Heart left ventricle (tissue), 16 donors: Measurements from ENCODE around the gene KLHDC10. TPM values are rescaled to one million over a fixed set of nuclear protein-coding genes. Genes with fewer than 3 reads are reported as not detected.
"Not testable (repeated sequence)": the region's sequence is repeated elsewhere in the genome, so short reads cannot be mapped to it uniquely, and the experiment has no call there.

Experiments used
- ATAC-seq, 4 donors: fragments of 200-7000 bp; cut with Tn5 transposase; one replicate each; pipeline ENCODE4 v1.9.1; 2020 to 2022; ENCODE audit warnings: moderate library complexity in 4 of 4, mild to moderate bottlenecking in 3 of 4, moderate number of reproducible peaks in 1 of 4
- DNase-seq, 5 donors: peaks; one replicate each; pipeline ENCODE4 v3.0.0-alpha.2; 2020
- H3K27ac ChIP-seq, 12 donors: fragments of 200-600 bp; sonication (generic) in 4 of 12; one replicate each; pipeline versions ENCODE4 v1.5.0 to v1.8.0; 2016 to 2022; ENCODE audit warnings: mild to moderate bottlenecking in 2 of 12
- H3K27me3 ChIP-seq, 9 donors: fragments of 200-600 bp; sonication (generic) in 2 of 9; one replicate each; pipeline versions ENCODE4 v1.5.1 to v1.8.0; 2016 to 2022; ENCODE audit warnings: mild to moderate bottlenecking in 3 of 9
- H3K36me3 ChIP-seq, 9 donors: fragments of 200-600 bp; sonication (generic) in 2 of 9; one replicate each; pipeline versions ENCODE4 v1.5.0 to v1.8.0; 2018 to 2022; ENCODE audit warnings: mild to moderate bottlenecking in 2 of 9
- H3K4me1 ChIP-seq, 12 donors: fragments of 200-600 bp; sonication (generic) in 4 of 12; one replicate each; pipeline versions ENCODE4 v1.5.0 to v1.8.0; 2016 to 2022; ENCODE audit warnings: mild to moderate bottlenecking in 3 of 12
- H3K4me3 ChIP-seq, 12 donors: fragments of 200-600 bp; sonication (generic) in 4 of 12; one replicate each; pipeline versions ENCODE4 v1.5.0 to v1.8.0; 2017 to 2022; ENCODE audit warnings: mild to moderate bottlenecking in 9 of 12, moderate library complexity in 4 of 12
- H3K9me3 ChIP-seq, 12 donors: fragments of 200-600 bp; sonication (generic) in 4 of 12; one replicate each; pipeline versions ENCODE4 v1.5.0 to v1.8.0; 2016 to 2022; ENCODE audit warnings: mild to moderate bottlenecking in 1 of 12
- POLR2A ChIP-seq, 2 donors: fragments of 450-650 bp; IDR thresholded peaks; one replicate each; pipeline ENCODE4 v1.6.1; 2017; ENCODE audit warnings: antibody characterized with exemption in 2 of 2, mild to moderate bottlenecking in 2 of 2, moderate library complexity in 2 of 2
- WGBS, 4 donors: extraction: QIAGEN DNeasy Blood & Tissue Kit in 2 of 4; methylation state at CpG; one replicate each; pipeline versions ENCODE4 v1.1.5 to v1.1.7; 2013 to 2018; 5-methylcytosine and 5-hydroxymethylcytosine counted together
- intact Hi-C, 10 donors: fragments of 100-400 bp; cut with DNase I; formaldehyde crosslinking; loops; one replicate each; pipeline versions ENCODE4 v1.11.1 to v1.14.2; 2022
- polyA plus RNA-seq, 2 donors: library from polyadenylated mRNA; stranded (reverse); fragments of 200-250 nt; gene quantifications; one replicate each; pipeline ENCODE4 v1.2.3, GENCODE V29; 2013
- total RNA-seq, 9 donors: library from RNA; depleted of rRNA in 2 of 9; stranded (reverse); fragments of >200 nt in 2 of 9; fragmentation: NEBNext Ultra II Directional in 3 of 9; extraction: Animal tissue kit (Norgen Biotek cat#: 25700) in 3 of 9; gene quantifications; one replicate each; pipeline versions ENCODE4 v1.1.0 to v1.2.4, GENCODE V29; 2016 to 2023
- TF ChIP-seq, protein P1 (sequence below), 12 donors: fragments of 200-600 bp; sonication (generic) in 4 of 12; IDR thresholded peaks; one replicate each; pipeline versions ENCODE4 v1.5.0 to v1.8.0; 2018 to 2022; ENCODE audit warnings: antibody characterized with exemption in 12 of 12, mild to moderate bottlenecking in 5 of 12
- donor health status: ischemic (EF 13 %, LVEDD 7.1; RV severe dilation, severe dysfunction).
- donor health status: healthy with polysubstance abuse.
- donor health status: DM: no; HTN: yes; CAD: no.
- donor health status: DM: no; HTN: no; CAD: no.
- donor health status: ischemic (EF 25% LVEDD 6.9; RV normal size, moderate dysfunction).
- donor health status: ischemic (EF 25% LVEDD 5.7; RV mildly dilated, moderate dysfunction).
- donor health status: healthy.
- donor health status: DM: yes; HTN: yes; CAD: no.
- donor health status: ischemic (EF 35%, LVEDD 5.7; RV mildly dilated, moderate dysfunction).
- donor health status: nonischemic (EF 11% LVEDD 7.7; RV severe dilation, severe dysfunction).
- donor health status: DM: yes; HTN: yes; CAD: no.
- donor health status: PGD.
- donor health status: ischemic (EF 29% LVEDD 5.4; RV normal size, mild dysfunction).
- donor health status: nonischemic (EF 23%, LVEDD 6.1; RV moderate dilation, normal function).

KLHDC10 gene
- total and polyA plus RNA-seq, 11 donors, result 7.0 to 32.6 (median 26.4) TPM

DNA sequence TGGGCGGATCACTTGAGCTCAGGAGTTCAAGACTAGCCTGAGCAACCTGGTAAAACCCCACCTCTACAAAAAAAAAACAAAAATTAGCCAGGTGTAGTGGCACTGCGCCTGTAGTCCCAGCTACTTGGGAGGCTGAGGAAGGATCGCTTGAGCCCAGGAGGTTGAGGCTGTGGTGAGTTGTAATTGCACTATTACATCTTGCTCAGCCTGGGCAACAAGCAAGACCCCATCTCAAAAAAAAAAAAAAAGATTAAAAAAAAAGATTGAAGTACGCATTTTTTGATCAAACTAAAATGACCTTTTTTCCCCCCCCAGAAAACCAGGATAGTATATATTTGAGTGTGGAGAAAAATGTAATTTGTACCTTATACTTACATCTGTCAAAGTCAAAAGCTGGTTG lies 29.8 kb upstream of the KLHDC10 start:
- Histone ChIP-seq H3K4me3 (no peak overlapping the region), H3K27ac (no peak overlapping the region), H3K9me3 (no peaks in the 10 kb centered on the region), H3K4me1 (no peaks in the 10 kb centered on the region), H3K27me3 (no peaks in the 10 kb centered on the region), H3K36me3 (peaks cover 0 to 100% (median 94%) of the 10 kb centered on the region in 9 donors)
- intact Hi-C loops, result no loop called here
- TF ChIP-seq, protein P1, sequence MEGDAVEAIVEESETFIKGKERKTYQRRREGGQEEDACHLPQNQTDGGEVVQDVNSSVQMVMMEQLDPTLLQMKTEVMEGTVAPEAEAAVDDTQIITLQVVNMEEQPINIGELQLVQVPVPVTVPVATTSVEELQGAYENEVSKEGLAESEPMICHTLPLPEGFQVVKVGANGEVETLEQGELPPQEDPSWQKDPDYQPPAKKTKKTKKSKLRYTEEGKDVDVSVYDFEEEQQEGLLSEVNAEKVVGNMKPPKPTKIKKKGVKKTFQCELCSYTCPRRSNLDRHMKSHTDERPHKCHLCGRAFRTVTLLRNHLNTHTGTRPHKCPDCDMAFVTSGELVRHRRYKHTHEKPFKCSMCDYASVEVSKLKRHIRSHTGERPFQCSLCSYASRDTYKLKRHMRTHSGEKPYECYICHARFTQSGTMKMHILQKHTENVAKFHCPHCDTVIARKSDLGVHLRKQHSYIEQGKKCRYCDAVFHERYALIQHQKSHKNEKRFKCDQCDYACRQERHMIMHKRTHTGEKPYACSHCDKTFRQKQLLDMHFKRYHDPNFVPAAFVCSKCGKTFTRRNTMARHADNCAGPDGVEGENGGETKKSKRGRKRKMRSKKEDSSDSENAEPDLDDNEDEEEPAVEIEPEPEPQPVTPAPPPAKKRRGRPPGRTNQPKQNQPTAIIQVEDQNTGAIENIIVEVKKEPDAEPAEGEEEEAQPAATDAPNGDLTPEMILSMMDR (IDR thresholded peaks at IDR 0.05), result no peak
- TF ChIP-seq POLR2A (IDR thresholded peaks at IDR 0.05), result no peak
- 96 to 97% (median 96%) methylated on average over 4 of the region's 4 CpGs for WGBS, 4 donors
- no peak for ATAC-seq
- DNase-seq, result no peak

- Histone ChIP-seq H3K27me3 (no peaks in the 10 kb centered on the region), H3K9me3 (no peaks in the 10 kb centered on the region), H3K4me3 (no peak overlapping the region), H3K36me3 (peaks cover 0 to 53% (median 43%) of the 10 kb centered on the region in 9 donors), H3K4me1 (peaks cover 0 to 22% (median 9%) of the 10 kb centered on the region in 12 donors), H3K27ac (no peak overlapping the region)
- WGBS, 4 donors, result 56 to 64% (median 61%) methylated on average over 4 of the region's 4 CpGs
- TF ChIP-seq, protein P1 (IDR thresholded peaks at IDR 0.05), result no peak
- no peak for TF ChIP-seq POLR2A (IDR thresholded peaks at IDR 0.05)
- DNase-seq (no peak), ATAC-seq (no peak)
- intact Hi-C loops, result no loop called here
These were observed 22.5 kb upstream of the KLHDC10 start for GRCh38 chr7:130047831-130048230.

DNA sequence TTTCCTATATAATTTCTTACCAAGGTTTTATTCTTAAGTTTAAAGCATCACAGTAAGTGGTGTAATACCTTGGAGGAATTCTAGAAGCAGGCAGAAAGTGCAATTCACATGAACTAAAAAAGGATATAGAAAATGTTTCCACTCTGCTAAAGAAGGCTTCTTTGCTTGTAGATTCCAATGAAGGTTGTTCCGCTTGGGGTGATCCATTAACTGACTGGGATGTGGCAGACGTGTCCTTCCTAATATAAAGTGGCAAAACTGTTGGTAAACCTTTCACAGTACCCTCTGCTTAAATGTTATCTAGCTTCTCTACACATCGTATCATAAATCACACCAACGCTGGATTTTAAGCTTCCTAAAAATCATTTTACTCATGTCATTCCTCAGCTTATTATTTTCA lies 21.4 kb upstream of the KLHDC10 start:
- no peak for TF ChIP-seq POLR2A (IDR thresholded peaks at IDR 0.05)
- TF ChIP-seq, protein P1 (IDR thresholded peaks at IDR 0.05), result no peak
- DNase-seq (no peak), ATAC-seq (no peak)
- H3K4me1 ChIP-seq, result peaks cover 0 to 22% (median 9%) of the 10 kb centered on the region in 12 donors
- no peaks in the 10 kb centered on the region for H3K27me3 ChIP-seq
- H3K36me3 ChIP-seq, result peaks cover 0 to 42% (median 33%) of the 10 kb centered on the region in 9 donors
- WGBS, 4 donors, result 88 to 93% (median 89%) methylated on average over 4 of the region's 4 CpGs
- no peaks in the 10 kb centered on the region for H3K9me3 ChIP-seq
- no peak overlapping the region for H3K27ac ChIP-seq
- H3K4me3 ChIP-seq, result no peak overlapping the region
- intact Hi-C loops, result no loop called here

- intact Hi-C loops, ATAC-seq, DNase-seq, H3K27me3 ChIP-seq, H3K9me3 ChIP-seq, H3K27ac ChIP-seq, H3K4me3 ChIP-seq: not testable (repeated sequence)
- peaks cover 0 to 12% (median 1%) of the 10 kb centered on the region in 9 donors for H3K36me3 ChIP-seq
- 96 to 98% (median 97%) methylated on average over 15 of the region's 15 CpGs for WGBS, 4 donors
- peaks cover 0 to 22% (median 9%) of the 10 kb centered on the region in 12 donors for H3K4me1 ChIP-seq
These were observed 18.1 kb upstream of the KLHDC10 start for GRCh38 chr7:130052250-130052649.

DNA sequence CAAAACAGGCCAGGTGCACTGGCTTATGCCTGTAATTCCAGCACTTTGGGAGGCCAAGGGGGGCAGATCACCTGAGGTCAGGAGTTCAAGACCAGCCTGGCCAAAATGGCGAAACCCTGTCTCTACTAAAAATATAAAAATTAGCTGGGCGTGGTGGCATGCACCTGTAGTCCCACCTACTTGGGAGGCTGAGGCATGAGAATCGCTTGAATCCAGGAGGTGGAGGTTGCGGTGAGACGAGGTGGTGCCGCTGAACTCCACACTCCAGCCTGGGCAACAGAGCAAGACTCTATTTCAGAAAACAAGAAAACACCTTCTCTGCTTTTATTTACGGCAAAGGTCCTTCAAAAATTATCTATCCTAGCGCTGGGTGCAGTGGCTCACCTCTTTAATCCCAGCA lies 15.1 kb upstream of the KLHDC10 start:
- H3K36me3 ChIP-seq, DNase-seq, H3K27me3 ChIP-seq, H3K4me3 ChIP-seq, ATAC-seq, H3K27ac ChIP-seq, H3K9me3 ChIP-seq, intact Hi-C loops: not testable (repeated sequence)
- peaks cover 0 to 13% (median 6%) of the 10 kb centered on the region in 12 donors for H3K4me1 ChIP-seq
- 92 to 96% (median 96%) methylated on average over 8 of the region's 8 CpGs for WGBS, 4 donors
